Measurements from ENCODE around the gene SPTB. TPM values are rescaled to one million over a fixed set of nuclear protein-coding genes. Genes with fewer than 3 reads are reported as not detected.

SPTB gene
- total RNA-seq, 1 experiment from 2014 or later, result 2.3 TPM

DNA sequence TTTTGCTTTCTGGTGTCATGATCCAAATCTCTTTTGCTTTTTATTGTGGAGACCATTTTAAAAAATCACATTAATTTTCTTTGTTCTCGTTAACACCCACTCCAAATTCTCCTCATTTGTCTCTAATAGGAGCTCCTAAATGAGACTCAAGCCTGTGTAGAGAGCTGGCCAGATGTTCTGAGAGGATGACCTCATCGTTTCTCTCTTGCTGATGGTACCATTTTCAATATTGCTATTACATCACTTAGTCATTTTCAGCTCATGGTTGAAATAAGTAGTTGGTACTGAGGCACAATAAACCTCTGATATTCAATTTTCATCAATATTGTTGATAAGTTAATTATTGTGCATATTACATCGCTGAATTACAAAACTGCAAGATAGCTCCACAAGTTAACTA is 31.5 kb downstream of the SPTB start:
- Histone ChIP-seq H3K56ac (ENCODE audit: insufficient read length, low read depth, low read length) (no peak overlapping the region), H2BK120ac (ENCODE audit: low read depth, low read length, poor library complexity, severe bottlenecking) (no peak overlapping the region), H2BK5ac (ENCODE audit: insufficient read length, low read length) (no peak overlapping the region), H3K23me2 (ENCODE audit: insufficient read length, low read depth, low read length, poor library complexity, severe bottlenecking) (no peaks in the 10 kb centered on the region), H2AFZ (ENCODE audit: low read length) (no peak overlapping the region), H3K23ac (ENCODE audit: insufficient read length, low read depth, low read length) (no peak overlapping the region), H4K20me1 (ENCODE audit: control insufficient read depth, insufficient read depth, insufficient read length) (peaks cover 2% of the 10 kb centered on the region), H2BK12ac (ENCODE audit: insufficient read length, low read depth, low read length) (no peak overlapping the region), H4K5ac (ENCODE audit: insufficient read length, low read depth, low read length) (no peak overlapping the region), H3K79me1 (ENCODE audit: insufficient read depth, low read depth, low read length, poor library complexity, severe bottlenecking) (no peaks in the 10 kb centered on the region), H2BK20ac (ENCODE audit: low read depth, low read length, poor library complexity, severe bottlenecking) (no peak overlapping the region), H3K18ac (ENCODE audit: insufficient read length, low read depth, low read length) (no peak overlapping the region), H3K4me2 (ENCODE audit: insufficient read depth, insufficient read length, low read length) (no peak overlapping the region), H3K4ac (ENCODE audit: low read depth, low read length) (no peak overlapping the region), H2AK5ac (ENCODE audit: insufficient read length, low read length) (no peak overlapping the region), H3K27me3 (ENCODE audit: insufficient read depth, low read length) (no peaks in the 10 kb centered on the region), H3K79me2 (ENCODE audit: insufficient read depth, low read length) (no peaks in the 10 kb centered on the region), H3K9me3 (ENCODE audit: control insufficient read depth, low read depth, low read length) (no peaks in the 10 kb centered on the region), H4K8ac (replicated peaks; ENCODE audit: insufficient read length, low read depth, low read length) (no peak overlapping the region), H3K9ac (ENCODE audit: extremely low read depth, insufficient read length, low read length) (no peak overlapping the region), H3K27ac (ENCODE audit: insufficient read length, low read depth, low read length) (no peak overlapping the region), H3T11ph (ENCODE audit: low read length) (no peak overlapping the region), H4K91ac (ENCODE audit: insufficient read length, low read depth, low read length) (no peak overlapping the region), H3K14ac (ENCODE audit: insufficient read depth, low read length) (no peak overlapping the region), H3K4me1 (ENCODE audit: insufficient read depth, low read length) (peaks cover 4% of the 10 kb centered on the region; the same call in 1 of the 2 replicates), H2BK15ac (ENCODE audit: low read depth, low read length) (no peak overlapping the region)
- no peak overlapping the region for H3K27ac Mint-ChIP-seq
- no peak overlapping the region for H3K4me3 Mint-ChIP-seq
- peaks cover 15% of the 10 kb centered on the region for H3K27me3 Mint-ChIP-seq (ENCODE audit: low read depth)
- H3K4me1 Mint-ChIP-seq, result peaks cover 22 to 25% of the 10 kb centered on the region in 2 experiments
- DNase-seq, result no peak
- H3K9me3 Mint-ChIP-seq, result no peaks in the 10 kb centered on the region
- no peaks in the 10 kb centered on the region for H3K36me3 Mint-ChIP-seq (ENCODE audit: insufficient read depth in 1 of 3, low read depth in 3 of 3)
- WGBS (ENCODE audit: extremely low coverage, insufficient read length, low lambda C conversion rate), result no CpG with 5 or more reads among the region's 3 CpGs
- TF ChIP-seq, protein P1, sequence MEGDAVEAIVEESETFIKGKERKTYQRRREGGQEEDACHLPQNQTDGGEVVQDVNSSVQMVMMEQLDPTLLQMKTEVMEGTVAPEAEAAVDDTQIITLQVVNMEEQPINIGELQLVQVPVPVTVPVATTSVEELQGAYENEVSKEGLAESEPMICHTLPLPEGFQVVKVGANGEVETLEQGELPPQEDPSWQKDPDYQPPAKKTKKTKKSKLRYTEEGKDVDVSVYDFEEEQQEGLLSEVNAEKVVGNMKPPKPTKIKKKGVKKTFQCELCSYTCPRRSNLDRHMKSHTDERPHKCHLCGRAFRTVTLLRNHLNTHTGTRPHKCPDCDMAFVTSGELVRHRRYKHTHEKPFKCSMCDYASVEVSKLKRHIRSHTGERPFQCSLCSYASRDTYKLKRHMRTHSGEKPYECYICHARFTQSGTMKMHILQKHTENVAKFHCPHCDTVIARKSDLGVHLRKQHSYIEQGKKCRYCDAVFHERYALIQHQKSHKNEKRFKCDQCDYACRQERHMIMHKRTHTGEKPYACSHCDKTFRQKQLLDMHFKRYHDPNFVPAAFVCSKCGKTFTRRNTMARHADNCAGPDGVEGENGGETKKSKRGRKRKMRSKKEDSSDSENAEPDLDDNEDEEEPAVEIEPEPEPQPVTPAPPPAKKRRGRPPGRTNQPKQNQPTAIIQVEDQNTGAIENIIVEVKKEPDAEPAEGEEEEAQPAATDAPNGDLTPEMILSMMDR (conservative IDR thresholded peaks at IDR 0.05), result no peak
